Panc1 (cell line): ENCODE results near the gene CFAP20DC. TPM values are rescaled to one million over a fixed set of nuclear protein-coding genes. Genes with fewer than 3 reads are reported as not detected.

Experiments used
- ATAC-seq: fragments of 200-7000 bp; cut with Tn5 transposase; 2 replicates; pipeline ENCODE4 v1.9.1; 2020; ENCODE audit warnings: mild to moderate bottlenecking, moderate library complexity
- BruUV-seq: library from RNA; stranded (reverse); fragments of 400-500 nt; replicated peaks from 2 replicates; lab custom pipeline; 2021; lab: Mats Ljungman, UMichigan
- CTCF ChIA-PET: fragments of 300-600 bp; sonication (Branson Sonifier 250); formaldehyde crosslinking; loops from one replicate; lab custom pipeline; 2022; ENCODE audit warnings: antibody characterized with exemption; lab: Charles Lee
- POLR2A ChIA-PET: fragments of 300-600 bp; sonication (Branson Sonifier 250); formaldehyde crosslinking; loops from one replicate; lab custom pipeline; 2022; ENCODE audit warnings: antibody characterized with exemption; lab: Charles Lee
- DNase-seq: peaks from one replicate; pipeline ENCODE4 v3.0.0-alpha.2; 2010; ENCODE audit warnings: low read depth, low spot score
- H3K27ac ChIP-seq: 2 replicates; pipeline ENCODE4 v1.5.1; 2011; ENCODE audit warnings: mild to moderate bottlenecking, low read length, inconsistent platforms
- H3K27me3 ChIP-seq: fragments of 200-500 bp; sonication (Bioruptor generic); 2 replicates; pipeline ENCODE4 v1.6.0; 2014; ENCODE audit warnings: low read length, inconsistent platforms; ENCODE audit not compliant: control insufficient read depth, insufficient read depth
- H3K36me3 ChIP-seq: fragments of 200-500 bp; sonication (Bioruptor generic); 2 replicates; pipeline ENCODE4 v1.5.1; 2014; ENCODE audit warnings: inconsistent platforms, mild to moderate bottlenecking, low read length, moderate library complexity; ENCODE audit not compliant: control insufficient read depth, insufficient read depth
- H3K4me1 ChIP-seq: 2 replicates; pipeline ENCODE4 v1.5.1; 2011; ENCODE audit warnings: inconsistent platforms, mild to moderate bottlenecking, low read length, moderate library complexity; ENCODE audit not compliant: control insufficient read depth, insufficient read depth
- H3K4me3 ChIP-seq, 2 experiments: 2 replicates each; pipeline ENCODE4 v1.5.1; 2011 to 2012; ENCODE audit warnings: low read depth in 2 of 2, low read length in 2 of 2, mild to moderate bottlenecking in 2 of 2, inconsistent platforms in 1 of 2, moderate library complexity in 1 of 2
- H3K9me3 ChIP-seq: fragments of 200-500 bp; sonication (Bioruptor generic); 2 replicates; pipeline ENCODE4 v1.5.1; 2014; ENCODE audit warnings: low read depth, mild to moderate bottlenecking, inconsistent platforms, low read length, moderate library complexity; ENCODE audit not compliant: control insufficient read depth, insufficient read depth
- CTCF ChIP-seq: fragments of 450-650 bp; IDR thresholded peaks from 2 replicates; pipeline ENCODE4 v1.5.1; 2017; ENCODE audit warnings: mild to moderate bottlenecking
- POLR2AphosphoS5 ChIP-seq: IDR thresholded peaks from 2 replicates; pipeline ENCODE4 v1.6.1; 2012; ENCODE audit warnings: mild to moderate bottlenecking, low read depth, low read length, moderate library complexity
- REST ChIP-seq, 2 experiments: IDR thresholded peaks; 2 replicates each; pipeline ENCODE4 v1.6.1; 2011 to 2012; ENCODE audit warnings: low read depth in 2 of 2, control low read depth in 1 of 2, low read length in 1 of 2, mild to moderate bottlenecking in 1 of 2, moderate library complexity in 1 of 2; ENCODE audit not compliant: insufficient read depth in 1 of 2
- SIN3A ChIP-seq: IDR thresholded peaks from 2 replicates; pipeline ENCODE4 v1.6.1; 2012; ENCODE audit warnings: low read depth, mild to moderate bottlenecking, low read length, moderate library complexity, borderline replicate concordance; ENCODE audit not compliant: insufficient read depth
- TCF7L2 ChIP-seq: IDR thresholded peaks from 2 replicates; pipeline ENCODE4 v1.6.1; 2011; ENCODE audit warnings: mild to moderate bottlenecking, low read depth, low read length, inconsistent platforms
- in situ Hi-C: cut with HindIII; loops from 2 replicates; pipeline ENCODE4 v1.10.0; 2016; ENCODE audit warnings: low sequenced_read_pairs, low pct_unique_long_range_greater_than_20kb
- intact Hi-C: fragments of 100-400 bp; cut with micrococcal nuclease; formaldehyde crosslinking; loops from one replicate; pipeline ENCODE4 v1.10.0; 2022; ENCODE audit not compliant: unreplicated experiment
- total RNA-seq: library from RNA; stranded (reverse); gene quantifications from one replicate; pipeline ENCODE4 v1.2.1, GENCODE V29; 2021; ENCODE audit not compliant: unreplicated experiment

CFAP20DC gene
- total RNA-seq, 1 experiment from 2014 or later, result 4.0 TPM

DNA sequence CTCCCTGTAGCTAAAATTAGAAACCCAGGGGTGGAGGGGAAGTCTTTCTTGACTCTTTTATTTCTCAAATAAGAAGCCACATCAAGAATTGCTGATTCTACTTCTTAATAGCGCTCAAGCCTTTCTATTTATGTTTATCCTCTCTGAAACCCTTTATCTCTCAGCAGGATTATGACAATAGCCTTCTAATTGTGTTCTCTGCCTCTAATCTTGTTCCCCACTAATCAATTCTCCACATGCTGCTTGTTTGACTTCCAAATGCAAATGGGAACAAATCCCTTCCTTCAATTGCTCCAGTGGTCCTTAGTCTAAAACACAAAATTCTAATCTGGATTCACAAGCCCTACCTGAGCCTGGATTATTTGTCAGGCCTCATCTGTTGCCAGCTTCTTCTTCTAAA, 43.7 kb upstream of the CFAP20DC start:
- POLR2A ChIA-PET, result no interaction called here
- intact Hi-C loops (no loop called here), in situ Hi-C loops (no loop called here)
- ATAC-seq, result no peak
- Histone ChIP-seq H3K4me1 (no peaks in the 10 kb centered on the region), H3K27ac (no peak overlapping the region), H3K4me3 (no peak overlapping the region), H3K27me3 (no peaks in the 10 kb centered on the region), H3K36me3 (no peaks in the 10 kb centered on the region), H3K9me3 (no peaks in the 10 kb centered on the region)
- no peak for TF ChIP-seq TCF7L2
- TF ChIP-seq SIN3A, result no peak
- TF ChIP-seq POLR2AphosphoS5, result no peak
- TF ChIP-seq REST (IDR thresholded peaks at IDR 0.05; ENCODE audit: insufficient read depth in 1 of 2, low read depth in 2 of 2, low read length in 1 of 2), result no peak
- no peak for TF ChIP-seq CTCF
- BruUV-seq, result no TSS peak
- no peak for DNase-seq
- CTCF ChIA-PET, result no interaction called here

DNA sequence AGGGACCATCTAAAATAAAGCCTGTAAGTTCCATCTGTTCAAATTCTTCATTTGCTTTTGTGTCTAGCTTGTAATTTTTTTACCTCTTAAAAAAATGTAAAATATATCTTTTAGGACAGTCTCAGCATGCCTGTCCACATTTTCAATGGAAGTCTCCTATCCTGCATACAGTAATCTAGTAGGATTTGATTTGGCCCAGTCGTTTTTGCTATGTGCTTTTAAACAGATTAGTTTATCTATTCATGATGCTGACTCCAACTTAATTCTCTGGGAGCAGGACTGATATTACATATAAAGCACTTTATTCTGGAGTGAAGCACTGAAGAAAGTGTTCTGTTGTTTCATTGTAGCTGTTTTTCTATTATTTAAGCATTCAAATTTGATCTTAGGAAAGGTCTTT, 38.9 kb upstream of the CFAP20DC start:
- DNase-seq, result no peak
- Histone ChIP-seq H3K4me3 (no peak overlapping the region), H3K9me3 (no peaks in the 10 kb centered on the region), H3K36me3 (no peaks in the 10 kb centered on the region), H3K27me3 (no peaks in the 10 kb centered on the region), H3K27ac (no peak overlapping the region), H3K4me1 (no peaks in the 10 kb centered on the region)
- TF ChIP-seq TCF7L2 (no peak), SIN3A (no peak), POLR2AphosphoS5 (no peak), CTCF (no peak), REST (IDR thresholded peaks at IDR 0.05; ENCODE audit: insufficient read depth in 1 of 2, low read depth in 2 of 2, low read length in 1 of 2) (no peak)
- ChIA-PET CTCF (no interaction called here), POLR2A (no interaction called here)
- in situ Hi-C loops, result no loop called here
- no TSS peak for BruUV-seq
- ATAC-seq, result no peak
- intact Hi-C loops, result no loop called here
